ENCODE measurements around the gene PTPRS. TPM values are rescaled to one million over a fixed set of nuclear protein-coding genes. Genes with fewer than 3 reads are reported as not detected.

PTPRS gene
- total and polyA plus RNA-seq, 9 of the 15 experiments (the other 6 are each of a cell fraction or from before 2014, with no cell fraction given), result 1.1 to 49.4 (median 14.1) TPM

- TF ChIP-seq ELK1 (CRISPR knock-in tag; IDR thresholded peaks at IDR 0.05) (no peak), MXI1 (IDR thresholded peaks at IDR 0.05; ENCODE audit: low read depth, low read length) (peak; percentile 30; the same call in 1 of the 2 replicates), ESRRA (IDR thresholded peaks at IDR 0.05; ENCODE audit: borderline replicate concordance, low read depth) (0 out of 2 replicates have a peak, but pooled peaks have one; percentile 17), MTF1 (CRISPR knock-in tag; IDR thresholded peaks at IDR 0.05; ENCODE audit: borderline replicate concordance) (no peak), NFE2L1 (tag; IDR thresholded peaks at IDR 0.05; ENCODE audit: borderline replicate concordance, low read depth) (no peak), ZSCAN32 (CRISPR knock-in tag; IDR thresholded peaks at IDR 0.05) (no peak), ZNF347 (CRISPR knock-in tag; IDR thresholded peaks at IDR 0.05; ENCODE audit: low read depth) (no peak), JUN (IDR thresholded peaks at IDR 0.05; ENCODE audit: borderline replicate concordance, low read depth, low read length) (no peak), JUN (CRISPR knock-in tag; IDR thresholded peaks at IDR 0.05; ENCODE audit: borderline replicate concordance) (no peak), ZBTB9 (CRISPR knock-in tag; IDR thresholded peaks at IDR 0.05) (no peak), ATF3 (IDR thresholded peaks at IDR 0.05) (no peak), ATF3 (CRISPR knock-in tag; conservative IDR thresholded peaks at IDR 0.05) (no peak), CSDE1 (IDR thresholded peaks at IDR 0.05) (no peak), TGIF2 (CRISPR knock-in tag; IDR thresholded peaks at IDR 0.05) (no peak), ZNF609 (CRISPR knock-in tag; IDR thresholded peaks at IDR 0.05; ENCODE audit: borderline replicate concordance) (no peak), TEAD2 (tag; IDR thresholded peaks at IDR 0.05) (no peak), U2AF1 (optimal IDR thresholded peaks at IDR 0.05; ENCODE audit: low read depth, low read length) (no peak), ZNF507 (tag; conservative IDR thresholded peaks at IDR 0.05) (no peak), TBP (optimal IDR thresholded peaks at IDR 0.05; ENCODE audit: low read depth, low read length) (peak; percentile 46), ZKSCAN1 (IDR thresholded peaks at IDR 0.05; ENCODE audit: low read depth, low read length) (no peak)
Observed at GRCh38 chr19:5292822-5293611, 47.6 kb downstream of the PTPRS start (continued).

Data from K562 (cell line).